ENCODE results near the gene ZNF559.
A peak's percentile ranks its signal among the peaks of the same experiment; 100 is the strongest.
"Not testable (repeated sequence)": the region's sequence is repeated elsewhere in the genome, so short reads cannot be mapped to it uniquely, and the experiment has no call there.

The ZNF559 gene

DNA sequence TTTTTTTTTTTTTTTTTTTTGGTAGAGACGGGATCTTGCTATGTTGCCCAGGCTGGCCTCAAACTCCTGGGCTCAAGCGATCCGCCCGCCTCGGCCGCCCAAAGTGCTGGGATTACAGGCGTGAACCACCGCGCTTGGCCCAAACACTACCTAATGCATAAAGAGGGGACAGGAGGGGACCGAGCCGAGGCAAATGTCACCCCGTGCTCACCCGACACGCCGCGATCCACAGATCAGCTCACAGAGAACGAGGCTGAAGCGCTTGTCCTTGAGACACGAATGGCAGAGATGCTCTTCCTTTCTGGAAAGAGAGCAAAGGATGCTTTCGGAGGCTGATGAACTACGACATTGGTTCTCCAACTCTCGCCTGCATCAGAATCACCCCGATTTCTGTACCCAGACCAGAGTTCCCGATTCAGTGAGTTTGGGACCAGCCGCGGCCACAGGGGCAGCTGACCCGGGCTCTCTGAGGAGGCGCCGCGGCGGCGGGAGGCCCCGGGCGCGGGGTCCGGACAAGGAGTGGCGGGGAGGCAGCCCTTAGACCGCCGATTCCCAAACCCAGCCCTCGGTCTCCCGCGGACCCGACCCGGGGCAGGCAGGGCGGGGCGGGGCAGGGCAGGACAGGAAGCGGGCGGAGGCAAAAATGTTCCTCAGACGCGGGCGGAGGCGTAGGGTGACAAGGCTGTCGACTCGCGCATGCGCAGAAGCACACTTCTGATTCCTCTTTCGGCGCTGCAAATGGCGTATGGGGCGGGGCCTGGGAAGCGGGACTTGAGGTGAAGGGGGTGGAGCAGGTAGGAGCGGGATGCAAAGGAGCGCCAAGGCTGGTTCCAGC is 14.6 kb upstream of the ZNF559 start, which contains the start of gene ZNF699:
ZNF699 (minus strand) TSS at position 700 of the 835 bp plus-strand sequence. CDS start 4,719 bp downstream, outside the sequence.
- peak; percentile 96 for DNase-seq (ENCODE audit: low read depth, low spot score)
- H3K4me3 ChIP-seq (ENCODE audit: insufficient read length, low read depth), result peak within 1 kb of the TSS; percentile 83
- no peaks in the 10 kb centered on the region for H3K4me1 ChIP-seq (ENCODE audit: insufficient read depth, insufficient read length)
- H3K9me3 ChIP-seq (ENCODE audit: insufficient read depth, low read length), result peaks cover 19% of the 10 kb centered on the region; the same call in 1 of the 2 replicates
- H3K9ac ChIP-seq (ENCODE audit: insufficient read length, low read depth), result peak within 1 kb of the TSS; percentile 77
- peaks cover under 1% of the 10 kb centered on the region for H3K36me3 ChIP-seq (ENCODE audit: insufficient read depth, insufficient read length, low read length)
- H3K27me3 ChIP-seq (ENCODE audit: insufficient read depth, insufficient read length), result no peaks in the 10 kb centered on the region
- no peak for TF ChIP-seq ZNF274 (IDR thresholded peaks at IDR 0.05; ENCODE audit: low read depth, low read length)
- TF ChIP-seq YY1 (IDR thresholded peaks at IDR 0.05; ENCODE audit: insufficient read depth, insufficient read length), result peak; percentile 47
- no peak for TF ChIP-seq SUZ12 (IDR thresholded peaks at IDR 0.05; ENCODE audit: extremely low read depth, insufficient read depth, insufficient read length)

DNA sequence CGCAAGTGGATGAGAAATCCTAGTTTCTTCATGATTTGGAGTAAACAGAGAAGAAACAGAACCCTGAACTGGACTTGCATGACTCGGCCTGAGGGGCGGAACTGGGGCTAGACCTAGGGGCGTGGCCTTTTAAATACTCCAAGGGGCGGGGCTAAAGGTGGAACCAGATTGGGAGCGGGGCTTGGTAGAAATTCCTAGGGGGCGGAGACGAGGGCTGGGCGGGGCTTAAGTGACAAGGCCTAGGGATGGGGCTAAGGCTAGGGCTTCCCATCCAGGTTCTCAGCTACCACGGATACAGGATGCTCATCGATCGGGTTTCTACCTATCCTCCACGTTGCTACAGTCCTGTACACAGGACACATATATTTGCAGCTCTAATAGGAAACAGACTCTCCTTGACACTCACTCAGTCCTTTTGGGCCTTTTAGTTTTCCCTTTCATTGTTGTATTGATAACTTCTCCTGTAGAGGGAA is 14.0 kb upstream of the ZNF559 start:
- no peaks in the 10 kb centered on the region for H3K27me3 ChIP-seq (ENCODE audit: insufficient read depth, insufficient read length)
- H3K4me1 ChIP-seq (ENCODE audit: insufficient read depth, insufficient read length), result no peaks in the 10 kb centered on the region
- H3K9me3 ChIP-seq (ENCODE audit: insufficient read depth, low read length), result peaks cover 23% of the 10 kb centered on the region; the same call in 1 of the 2 replicates
- no peaks in the 10 kb centered on the region for H3K36me3 ChIP-seq (ENCODE audit: insufficient read depth, insufficient read length, low read length)
- peak overlapping the region; percentile 83 for H3K4me3 ChIP-seq (ENCODE audit: insufficient read length, low read depth)
- DNase-seq (ENCODE audit: low read depth, low spot score), result peak; percentile 94
- peak overlapping the region; percentile 77 for H3K9ac ChIP-seq (ENCODE audit: insufficient read length, low read depth)
- TF ChIP-seq ZNF274 (IDR thresholded peaks at IDR 0.05; ENCODE audit: low read depth, low read length) (no peak), SUZ12 (IDR thresholded peaks at IDR 0.05; ENCODE audit: extremely low read depth, insufficient read depth, insufficient read length) (no peak), YY1 (IDR thresholded peaks at IDR 0.05; ENCODE audit: insufficient read depth, insufficient read length) (no peak)

DNA sequence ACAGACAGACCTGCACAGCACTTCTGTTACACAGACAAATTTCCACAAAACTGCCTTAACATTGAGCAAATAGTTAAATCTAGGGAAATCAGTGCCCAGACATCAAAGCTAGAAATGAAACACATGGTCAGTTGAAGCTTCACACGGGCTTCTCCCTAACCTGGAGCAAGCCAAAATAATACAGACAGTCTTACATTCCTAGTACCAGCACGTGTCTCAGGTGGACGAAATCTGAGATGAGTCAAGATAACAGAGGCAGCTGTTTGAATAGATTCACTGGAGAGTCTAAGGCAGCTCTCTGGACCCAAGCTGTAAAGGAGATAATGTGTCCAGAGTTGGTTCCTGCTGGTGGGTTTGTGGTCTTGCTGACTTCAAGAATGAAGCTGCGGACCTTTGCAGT is 10.2 kb upstream of the ZNF559 start:
- no peak for TF ChIP-seq ZNF274 (IDR thresholded peaks at IDR 0.05; ENCODE audit: low read depth, low read length)
- TF ChIP-seq YY1 (IDR thresholded peaks at IDR 0.05; ENCODE audit: insufficient read depth, insufficient read length), result no peak
- no peak for TF ChIP-seq SUZ12 (IDR thresholded peaks at IDR 0.05; ENCODE audit: extremely low read depth, insufficient read depth, insufficient read length)
- Histone ChIP-seq H3K9ac (ENCODE audit: insufficient read length, low read depth) (no peak overlapping the region), H3K27me3 (ENCODE audit: insufficient read depth, insufficient read length) (no peaks in the 10 kb centered on the region), H3K4me3 (ENCODE audit: insufficient read length, low read depth) (no peak overlapping the region), H3K9me3 (ENCODE audit: insufficient read depth, low read length) (peaks cover 23% of the 10 kb centered on the region; the same call in 1 of the 2 replicates), H3K36me3 (ENCODE audit: insufficient read depth, insufficient read length, low read length) (no peaks in the 10 kb centered on the region), H3K4me1 (ENCODE audit: insufficient read depth, insufficient read length) (no peaks in the 10 kb centered on the region)
- DNase-seq (ENCODE audit: low read depth, low spot score), result no peak

DNA sequence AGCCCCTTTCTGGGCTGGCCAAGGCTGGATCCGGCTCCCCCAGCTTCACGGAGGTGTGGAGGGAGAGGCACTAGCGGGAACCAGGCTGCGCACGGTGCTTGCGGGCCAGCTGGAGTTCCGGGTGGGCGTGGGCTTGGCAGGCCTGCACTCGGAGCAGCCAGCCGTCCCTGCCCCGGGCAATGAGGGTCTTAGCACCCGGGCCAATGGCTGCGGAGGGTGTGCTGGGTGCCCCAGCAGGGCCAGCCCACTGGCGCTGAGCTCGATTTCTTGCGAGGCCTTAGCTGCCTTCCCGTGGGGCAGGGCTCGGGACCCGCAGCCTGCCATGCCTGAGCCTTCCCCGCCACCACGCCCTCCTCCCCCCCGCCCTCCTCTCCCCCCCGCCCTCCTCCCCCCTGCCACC is 2.6 kb upstream of the ZNF559 start:
- peaks cover 23% of the 10 kb centered on the region for H3K9me3 ChIP-seq (ENCODE audit: insufficient read depth, low read length)
- H3K9ac ChIP-seq (ENCODE audit: insufficient read length, low read depth), result no peak overlapping the region
- no peaks in the 10 kb centered on the region for H3K27me3 ChIP-seq (ENCODE audit: insufficient read depth, insufficient read length)
- peaks cover 10% of the 10 kb centered on the region for H3K36me3 ChIP-seq (ENCODE audit: insufficient read depth, insufficient read length, low read length)
- H3K4me3 ChIP-seq (ENCODE audit: insufficient read length, low read depth), result no peak overlapping the region
- DNase-seq (ENCODE audit: low read depth, low spot score), result no peak
- no peaks in the 10 kb centered on the region for H3K4me1 ChIP-seq (ENCODE audit: insufficient read depth, insufficient read length)
- no peak for TF ChIP-seq SUZ12 (IDR thresholded peaks at IDR 0.05; ENCODE audit: extremely low read depth, insufficient read depth, insufficient read length)
- TF ChIP-seq ZNF274 (IDR thresholded peaks at IDR 0.05; ENCODE audit: low read depth, low read length), result no peak
- no peak for TF ChIP-seq YY1 (IDR thresholded peaks at IDR 0.05; ENCODE audit: insufficient read depth, insufficient read length)

DNA sequence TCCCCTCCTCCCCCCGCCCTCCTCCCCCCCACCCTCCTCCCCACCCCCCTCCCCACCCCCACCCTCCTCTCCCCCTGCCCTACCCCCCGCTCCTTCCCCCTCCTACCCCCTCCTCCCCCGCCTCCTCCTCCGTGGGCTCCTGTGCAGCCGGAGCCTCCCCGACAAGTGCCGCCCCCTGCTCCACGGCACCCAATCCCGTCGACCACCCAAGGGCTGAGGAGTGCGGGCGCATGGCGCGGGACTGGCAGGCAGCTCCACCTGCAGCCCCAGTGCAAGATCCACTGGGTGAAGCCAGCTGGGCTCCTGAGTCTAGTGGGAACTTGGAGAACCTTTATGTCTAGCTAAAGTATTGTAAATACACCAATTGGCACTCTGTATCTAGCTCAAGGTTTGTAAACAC is 2.2 kb upstream of the ZNF559 start:
- H3K4me3 ChIP-seq (ENCODE audit: insufficient read length, low read depth); DNase-seq (ENCODE audit: low read depth, low spot score); H3K27me3 ChIP-seq (ENCODE audit: insufficient read depth, insufficient read length); H3K9ac ChIP-seq (ENCODE audit: insufficient read length, low read depth); H3K4me1 ChIP-seq (ENCODE audit: insufficient read depth, insufficient read length): not testable (repeated sequence)
- peaks cover 15% of the 10 kb centered on the region for H3K36me3 ChIP-seq (ENCODE audit: insufficient read depth, insufficient read length, low read length)
- peaks cover 27% of the 10 kb centered on the region for H3K9me3 ChIP-seq (ENCODE audit: insufficient read depth, low read length)

DNA sequence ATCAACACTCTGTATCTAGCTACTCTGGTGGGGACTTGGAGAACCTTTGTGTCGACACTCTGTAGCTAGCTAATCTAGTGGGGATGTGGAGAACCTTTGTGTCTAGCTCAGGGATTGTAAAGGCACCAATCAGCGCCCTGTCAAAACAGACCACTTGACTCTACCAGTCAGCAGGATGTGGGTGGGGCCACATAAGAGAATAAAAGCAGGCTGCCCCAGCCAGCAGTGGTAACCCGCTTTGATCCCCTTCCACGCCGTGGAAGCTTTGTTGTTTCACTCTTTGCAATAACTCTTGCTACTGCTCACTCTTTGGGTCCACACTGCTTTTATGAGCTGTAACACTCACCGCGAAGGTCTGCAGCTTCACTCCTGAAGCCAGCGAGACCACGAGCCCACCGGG is 1.8 kb upstream of the ZNF559 start:
- H3K36me3 ChIP-seq (ENCODE audit: insufficient read depth, insufficient read length, low read length), result peaks cover 19% of the 10 kb centered on the region
- H3K9me3 ChIP-seq (ENCODE audit: insufficient read depth, low read length), result peaks cover 31% of the 10 kb centered on the region
- not testable (repeated sequence) for H3K9ac ChIP-seq (ENCODE audit: insufficient read length, low read depth); H3K4me3 ChIP-seq (ENCODE audit: insufficient read length, low read depth); DNase-seq (ENCODE audit: low read depth, low spot score); H3K4me1 ChIP-seq (ENCODE audit: insufficient read depth, insufficient read length); H3K27me3 ChIP-seq (ENCODE audit: insufficient read depth, insufficient read length)

DNA sequence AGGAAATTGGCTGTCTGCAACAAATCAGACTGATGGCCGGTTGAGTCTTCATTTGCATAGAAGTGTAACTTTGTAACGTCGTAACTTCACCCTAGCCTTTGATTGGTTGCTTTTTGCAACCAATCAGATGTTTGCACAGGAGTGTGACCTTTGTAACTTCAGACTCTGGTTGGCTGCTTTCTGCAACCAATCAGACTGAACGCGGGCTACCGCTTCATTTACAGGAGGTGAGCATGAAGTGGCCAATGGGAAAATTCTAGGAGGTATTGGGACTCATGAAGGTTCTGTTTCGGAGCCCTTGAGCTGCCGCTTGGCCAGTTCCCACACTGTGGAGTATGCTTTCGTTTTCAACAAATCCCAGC is 441 bp upstream of the ZNF559 start:
- H3K9me3 ChIP-seq (ENCODE audit: insufficient read depth, low read length), result peaks cover 43% of the 10 kb centered on the region
- peak overlapping the region; percentile 20 for H3K4me3 ChIP-seq (ENCODE audit: insufficient read length, low read depth)
- no peak for TF ChIP-seq YY1 (IDR thresholded peaks at IDR 0.05; ENCODE audit: insufficient read depth, insufficient read length)
- H3K4me1 ChIP-seq (ENCODE audit: insufficient read depth, insufficient read length), result no peaks in the 10 kb centered on the region
- peaks cover 26% of the 10 kb centered on the region for H3K36me3 ChIP-seq (ENCODE audit: insufficient read depth, insufficient read length, low read length)
- peak; percentile 69 for DNase-seq (ENCODE audit: low read depth, low spot score)
- no peak overlapping the region for H3K9ac ChIP-seq (ENCODE audit: insufficient read length, low read depth)
- no peaks in the 10 kb centered on the region for H3K27me3 ChIP-seq (ENCODE audit: insufficient read depth, insufficient read length)

All from NT2/D1 (cell line).